GM18517 (cell line): ENCODE data around the gene UBE2E1.

Experiments
- ATAC-seq: cut with Tn5 transposase; IDR thresholded peaks from one replicate; pipeline ENCODE4 v1.9.1; 2021; ENCODE audit warnings: mild to moderate bottlenecking, moderate library complexity; ENCODE audit not compliant: unreplicated experiment

Gene UBE2E1

DNA sequence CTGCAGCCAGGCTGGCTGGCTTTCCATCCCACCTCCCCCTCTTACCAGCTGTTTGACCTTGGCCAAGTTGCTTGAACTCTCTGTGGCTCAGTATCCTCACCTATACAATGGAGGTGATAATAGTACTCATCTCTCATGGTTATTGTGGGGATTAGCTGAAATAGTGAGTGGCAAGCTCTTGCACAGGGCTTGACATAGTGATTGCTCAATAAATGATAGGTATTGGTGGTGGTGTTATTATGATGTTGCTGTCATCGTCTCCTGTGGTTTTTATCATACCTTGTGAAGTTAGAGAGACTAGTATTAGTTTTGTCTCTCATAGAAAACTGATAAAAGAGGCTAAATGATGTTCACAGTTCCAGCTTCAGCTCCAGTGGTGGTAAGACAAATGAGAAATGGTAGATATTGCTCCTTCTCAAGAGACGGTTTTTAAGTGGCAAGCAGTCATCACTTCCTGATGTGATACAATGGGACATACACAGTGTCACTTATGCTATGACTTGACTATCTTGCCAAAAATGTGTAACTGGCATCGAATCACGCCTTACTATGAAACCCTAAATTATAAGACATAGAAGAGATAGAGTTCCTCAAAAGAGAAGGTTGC lies 12.1 kb upstream of the UBE2E1 start:
- no peak for ATAC-seq

- no peak for ATAC-seq
Measured at GRCh38 chr3:23795096-23795495, 10.7 kb upstream of the UBE2E1 start.

- no peak for ATAC-seq
Measured at GRCh38 chr3:23796518-23796917, 9.2 kb upstream of the UBE2E1 start.

- no peak for ATAC-seq
Measured at GRCh38 chr3:23797491-23797890, 8.3 kb upstream of the UBE2E1 start.

DNA sequence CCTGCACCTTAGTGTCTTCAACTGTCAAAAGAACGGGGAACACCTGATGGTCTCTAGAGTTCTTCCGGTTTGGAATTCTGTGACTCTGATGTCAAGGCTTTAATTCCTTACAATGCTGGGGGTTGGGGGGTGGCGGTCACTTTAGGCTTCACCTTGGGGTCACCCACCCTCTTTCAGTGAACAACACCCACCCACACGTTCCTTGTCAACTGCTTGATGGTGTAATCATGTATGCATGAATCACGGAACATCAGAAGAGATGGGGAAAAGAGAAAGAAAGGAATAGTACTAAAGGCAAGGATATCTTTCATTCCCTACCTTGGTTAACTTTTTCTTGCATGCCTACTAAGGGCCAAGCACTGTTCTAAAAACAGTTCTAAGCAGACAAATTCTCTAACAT lies 7.3 kb upstream of the UBE2E1 start:
- no peak for ATAC-seq

GRCh38 chr3:23798876-23799275 lies 6.9 kb upstream of the UBE2E1 start:
- no peak for ATAC-seq

DNA sequence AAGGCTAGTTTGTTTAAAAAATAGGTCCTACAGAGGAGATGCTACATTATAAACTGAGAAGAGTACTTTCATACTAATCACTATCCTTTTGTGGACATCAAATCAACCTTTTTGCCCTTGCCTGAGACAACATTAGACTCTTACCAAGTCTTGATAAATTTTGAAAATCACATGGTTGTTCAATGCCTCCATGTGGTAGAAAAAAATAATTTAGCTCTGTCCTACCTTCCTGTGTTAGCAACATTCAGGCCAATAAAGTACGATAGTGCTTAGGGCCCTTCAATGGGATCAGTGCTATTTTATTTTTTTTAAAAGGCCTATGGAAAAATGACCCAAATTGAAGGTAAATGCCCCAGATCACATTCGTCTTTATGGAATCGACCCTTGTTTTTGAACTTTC lies 5.0 kb upstream of the UBE2E1 start:
- no peak for ATAC-seq

- no peak for ATAC-seq
Measured at GRCh38 chr3:23804441-23805209, 1.1 kb upstream of the UBE2E1 start.

- ATAC-seq = no peak
Measured at GRCh38 chr3:23805210-23805632, 534 bp upstream of the UBE2E1 start.

GRCh38 chr3:23806534-23807423 lies 1.0 kb downstream of the UBE2E1 start:
- no peak for ATAC-seq

DNA sequence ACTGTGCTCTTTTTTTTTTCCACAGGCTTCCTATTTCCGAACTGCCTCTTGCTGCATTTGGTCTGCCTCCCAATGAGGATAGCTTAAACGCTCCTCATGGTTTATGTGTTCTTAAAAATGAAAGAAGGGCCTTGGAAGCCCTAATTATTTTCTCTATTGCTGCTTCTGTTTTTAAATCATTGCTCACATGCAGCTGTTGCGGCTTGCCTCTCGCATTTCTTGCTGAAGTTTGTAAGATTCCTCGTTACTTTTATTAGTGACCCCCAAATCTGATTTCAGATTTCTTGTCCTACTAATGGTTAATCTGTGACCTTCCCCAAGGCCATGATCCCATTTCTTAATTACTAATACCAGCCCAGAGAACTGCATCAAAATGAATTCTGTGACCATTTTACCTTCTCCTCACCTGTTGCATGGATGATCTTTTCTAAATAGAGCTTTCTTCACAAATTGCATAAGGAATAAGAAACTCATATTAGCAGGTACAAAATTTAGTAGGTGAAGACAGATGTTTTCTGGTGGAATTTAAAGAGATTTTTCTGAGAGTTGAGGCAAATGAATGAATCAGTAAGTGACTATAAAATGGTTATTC lies 1.8 kb downstream of the UBE2E1 start:
- no peak for ATAC-seq

DNA sequence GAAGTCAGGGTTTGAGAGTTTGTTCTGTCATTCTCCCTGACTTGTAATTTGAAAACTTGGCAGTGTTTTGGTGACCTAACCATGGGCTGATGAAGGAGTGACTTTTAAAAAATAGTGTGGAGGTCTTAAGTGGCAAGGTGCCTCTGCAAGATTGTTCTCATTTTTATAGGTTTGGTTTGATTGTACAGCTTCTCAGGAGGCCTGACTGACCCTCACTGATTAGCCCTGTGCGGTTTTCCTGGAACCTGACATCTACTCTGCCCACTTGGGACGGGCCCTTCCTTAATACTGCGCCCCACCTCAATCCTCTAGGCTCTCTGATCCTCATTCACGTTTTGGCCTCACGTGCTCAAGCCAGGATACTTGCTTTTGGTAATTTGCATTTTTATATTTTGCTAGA lies 2.8 kb downstream of the UBE2E1 start:
- ATAC-seq = no peak

DNA sequence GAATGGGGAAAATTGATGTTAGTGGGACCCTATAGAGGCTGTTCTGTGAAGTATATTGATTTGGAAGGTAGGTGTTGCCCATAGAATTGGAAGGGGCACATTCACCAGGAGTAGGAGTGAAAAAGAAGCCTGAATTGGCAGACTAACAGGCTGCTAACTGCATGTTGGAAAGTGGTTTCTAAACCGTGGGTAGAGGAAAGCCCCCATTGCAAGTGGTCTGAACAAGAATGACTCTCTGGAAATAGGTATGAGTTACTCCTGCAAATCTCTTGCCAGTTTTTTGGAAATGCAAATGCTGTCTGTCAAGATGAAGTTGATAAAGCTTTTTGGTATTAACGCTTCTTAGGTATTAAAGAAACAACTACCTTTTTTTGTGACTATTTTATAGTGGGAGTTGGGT lies 3.5 kb downstream of the UBE2E1 start:
- ATAC-seq = peak; percentile 21

DNA sequence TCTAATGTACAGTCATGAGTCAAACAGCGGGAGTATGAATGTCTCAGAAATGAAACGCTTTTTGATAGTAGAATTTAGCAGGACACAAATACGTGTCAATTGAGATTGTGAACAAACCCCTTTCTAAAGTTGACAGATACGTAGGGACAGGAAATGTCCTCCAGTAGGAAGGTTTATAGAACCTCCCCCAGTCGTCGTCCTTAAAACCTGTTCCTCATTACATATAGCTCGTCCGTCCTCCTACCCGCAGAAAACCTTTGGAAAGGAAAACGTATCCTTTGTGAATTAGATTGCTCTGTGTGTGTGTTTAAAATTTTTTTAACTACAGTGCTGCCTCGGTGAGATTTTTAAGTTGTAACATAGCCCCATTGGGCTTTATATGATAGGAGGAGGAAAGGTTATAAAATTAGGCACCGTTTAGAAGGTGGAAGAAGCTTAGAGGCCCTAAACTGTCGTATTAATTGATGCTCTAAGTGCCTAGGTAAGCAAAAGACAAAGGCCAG lies 4.1 kb downstream of the UBE2E1 start:
- ATAC-seq = no peak

- no peak for ATAC-seq
Measured at GRCh38 chr3:23810343-23811184, 4.8 kb downstream of the UBE2E1 start.

DNA sequence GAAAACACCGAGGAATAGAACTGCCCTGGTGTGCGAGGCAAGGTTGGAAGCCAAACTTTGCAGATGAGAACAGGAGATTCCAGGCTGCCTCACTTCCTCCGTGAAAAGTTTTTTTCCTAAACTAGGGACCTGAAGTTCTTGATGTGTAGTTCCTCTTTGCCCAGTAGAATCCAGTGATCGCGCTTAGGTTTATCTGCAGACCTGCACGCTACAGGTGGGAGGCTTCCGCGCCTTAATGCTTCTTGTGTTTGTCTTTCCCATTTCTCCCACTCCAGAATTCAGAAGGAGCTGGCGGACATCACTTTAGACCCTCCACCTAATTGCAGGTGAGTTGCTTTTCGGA lies 5.4 kb downstream of the UBE2E1 start:
- no peak for ATAC-seq

GRCh38 chr3:23811919-23812318 lies 6.2 kb downstream of the UBE2E1 start:
- ATAC-seq = peak; percentile 67

GRCh38 chr3:23815879-23816278 lies 10.1 kb downstream of the UBE2E1 start:
- no peak for ATAC-seq

GRCh38 chr3:23816721-23817120 lies 11.0 kb downstream of the UBE2E1 start:
- ATAC-seq = no peak

- ATAC-seq = no peak
Measured at GRCh38 chr3:23817508-23818223, 11.9 kb downstream of the UBE2E1 start.
